RWPE2 (cell line): Measurements from ENCODE around the gene HAO2.

Experiments used
- ATAC-seq: fragments of 200-7000 bp; cut with Tn5 transposase; 3 replicates; pipeline ENCODE4 v1.9.1; 2021; ENCODE audit warnings: low read depth
- DNase-seq: peaks from one replicate; pipeline ENCODE4 v3.0.0-alpha.2; 2020; ENCODE audit warnings: low spot score
- H3K27ac ChIP-seq: fragments of 450-650 bp; 2 replicates; pipeline ENCODE4 v1.5.1; 2017; ENCODE audit warnings: mild to moderate bottlenecking; ENCODE audit not compliant: poor library complexity, severe bottlenecking
- H3K27me3 ChIP-seq: fragments of 250-450 bp; sonication (Bioruptor Pico); 2 replicates; pipeline ENCODE4 v1.5.1; 2021; ENCODE audit warnings: mild to moderate bottlenecking, moderate library complexity; ENCODE audit not compliant: insufficient read depth, poor library complexity, severe bottlenecking
- H3K36me3 ChIP-seq: fragments of 250-450 bp; sonication (Bioruptor Pico); 2 replicates; pipeline ENCODE4 v1.5.1; 2020; ENCODE audit warnings: low read depth, mild to moderate bottlenecking, moderate library complexity
- H3K4me1 ChIP-seq: fragments of 250-450 bp; sonication (Bioruptor Pico); 2 replicates; pipeline ENCODE4 v1.5.1; 2021; ENCODE audit warnings: mild to moderate bottlenecking, moderate library complexity; ENCODE audit not compliant: insufficient read depth, poor library complexity, severe bottlenecking
- H3K4me3 ChIP-seq: fragments of 250-450 bp; sonication (Bioruptor Pico); 2 replicates; pipeline ENCODE4 v1.5.1; 2021; ENCODE audit warnings: mild to moderate bottlenecking, moderate library complexity; ENCODE audit not compliant: severe bottlenecking
- H3K9me3 ChIP-seq: fragments of 250-450 bp; sonication (Bioruptor Pico); 2 replicates; pipeline ENCODE4 v1.5.1; 2021; ENCODE audit warnings: mild to moderate bottlenecking, moderate library complexity; ENCODE audit not compliant: severe bottlenecking
- TF ChIP-seq, protein P1 (sequence below): fragments of 450-650 bp; IDR thresholded peaks from one replicate; pipeline ENCODE4 v1.5.1; 2017; ENCODE audit warnings: mild to moderate bottlenecking, moderate library complexity; ENCODE audit not compliant: poor library complexity, severe bottlenecking

The HAO2 gene

DNA sequence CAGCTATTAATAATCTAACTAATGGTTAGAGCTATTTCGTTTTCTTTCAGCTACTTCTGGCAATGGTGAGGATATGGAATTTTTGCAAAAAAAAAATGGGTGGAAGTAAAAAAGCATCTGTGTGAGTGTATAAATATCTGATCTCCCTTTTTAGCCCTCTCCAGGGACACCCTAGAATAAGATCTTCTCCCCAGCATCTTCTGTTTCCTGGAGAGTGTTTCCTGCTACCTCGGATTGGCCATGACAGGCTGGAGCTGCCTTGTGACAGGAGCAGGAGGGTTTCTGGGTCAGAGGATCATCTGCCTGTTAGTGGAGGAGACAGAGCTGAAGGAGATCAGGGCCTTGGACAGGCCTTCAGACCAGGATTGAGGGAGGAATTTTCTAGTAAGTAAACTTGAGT lies 70.2 kb downstream of the HAO2 start:
- no peaks in the 10 kb centered on the region for H3K9me3 ChIP-seq
- peaks cover 5% of the 10 kb centered on the region for H3K27me3 ChIP-seq
- H3K4me3 ChIP-seq = no peak overlapping the region
- H3K4me1 ChIP-seq = no peaks in the 10 kb centered on the region
- no peaks in the 10 kb centered on the region for H3K36me3 ChIP-seq
- DNase-seq = no peak
- H3K27ac ChIP-seq = no peak overlapping the region
- no peak for ATAC-seq
- TF ChIP-seq, protein P1, sequence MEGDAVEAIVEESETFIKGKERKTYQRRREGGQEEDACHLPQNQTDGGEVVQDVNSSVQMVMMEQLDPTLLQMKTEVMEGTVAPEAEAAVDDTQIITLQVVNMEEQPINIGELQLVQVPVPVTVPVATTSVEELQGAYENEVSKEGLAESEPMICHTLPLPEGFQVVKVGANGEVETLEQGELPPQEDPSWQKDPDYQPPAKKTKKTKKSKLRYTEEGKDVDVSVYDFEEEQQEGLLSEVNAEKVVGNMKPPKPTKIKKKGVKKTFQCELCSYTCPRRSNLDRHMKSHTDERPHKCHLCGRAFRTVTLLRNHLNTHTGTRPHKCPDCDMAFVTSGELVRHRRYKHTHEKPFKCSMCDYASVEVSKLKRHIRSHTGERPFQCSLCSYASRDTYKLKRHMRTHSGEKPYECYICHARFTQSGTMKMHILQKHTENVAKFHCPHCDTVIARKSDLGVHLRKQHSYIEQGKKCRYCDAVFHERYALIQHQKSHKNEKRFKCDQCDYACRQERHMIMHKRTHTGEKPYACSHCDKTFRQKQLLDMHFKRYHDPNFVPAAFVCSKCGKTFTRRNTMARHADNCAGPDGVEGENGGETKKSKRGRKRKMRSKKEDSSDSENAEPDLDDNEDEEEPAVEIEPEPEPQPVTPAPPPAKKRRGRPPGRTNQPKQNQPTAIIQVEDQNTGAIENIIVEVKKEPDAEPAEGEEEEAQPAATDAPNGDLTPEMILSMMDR = no peak

GRCh38 chr1:119440721-119441307 lies 72.2 kb downstream of the HAO2 start:
- H3K27me3 ChIP-seq = no peaks in the 10 kb centered on the region
- ATAC-seq (no peak), DNase-seq (no peak)
- H3K27ac ChIP-seq = no peak overlapping the region
- TF ChIP-seq, protein P1 = no peak
- no peak overlapping the region for H3K4me3 ChIP-seq
- no peaks in the 10 kb centered on the region for H3K36me3 ChIP-seq
- no peaks in the 10 kb centered on the region for H3K4me1 ChIP-seq
- no peaks in the 10 kb centered on the region for H3K9me3 ChIP-seq

DNA sequence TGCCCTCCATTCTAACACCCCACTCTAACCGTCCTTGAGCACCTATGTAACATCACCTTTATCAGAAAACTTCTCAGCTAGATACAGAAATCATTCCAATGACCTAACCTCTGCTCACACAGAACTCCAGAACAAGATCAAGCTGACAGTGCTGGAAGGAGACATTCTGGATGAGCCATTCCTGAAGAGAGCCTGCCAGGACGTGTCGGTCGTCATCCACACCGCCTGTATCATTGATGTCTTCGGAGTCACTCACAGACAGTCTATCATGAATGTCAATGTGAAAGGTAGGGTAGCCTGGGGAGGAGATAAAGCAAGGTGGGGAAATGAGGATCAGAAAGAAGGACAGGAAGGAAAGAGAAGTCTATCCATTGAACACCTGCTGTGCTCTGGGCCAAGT lies 74.2 kb downstream of the HAO2 start:
- H3K36me3 ChIP-seq = no peaks in the 10 kb centered on the region
- no peak overlapping the region for H3K27ac ChIP-seq
- H3K4me3 ChIP-seq = no peak overlapping the region
- H3K4me1 ChIP-seq = no peaks in the 10 kb centered on the region
- DNase-seq (no peak), ATAC-seq (no peak)
- no peaks in the 10 kb centered on the region for H3K27me3 ChIP-seq
- TF ChIP-seq, protein P1 = no peak
- H3K9me3 ChIP-seq = no peaks in the 10 kb centered on the region
